Stomach (tissue), 4 donors: ENCODE measurements around the gene MESD.

Experiments used
- POLR2A ChIP-seq, 4 donors: fragments of 450-650 bp; IDR thresholded peaks; one replicate each; pipeline ENCODE4 v1.6.1; 2016; ENCODE audit warnings: antibody characterized with exemption in 4 of 4, control low read depth in 2 of 4, mild to moderate bottlenecking in 1 of 4, moderate library complexity in 1 of 4
- POLR2AphosphoS5 ChIP-seq, 3 donors: sonication (generic); formaldehyde crosslinking; IDR thresholded peaks; one replicate each; pipeline ENCODE4 v1.6.1; 2016; ENCODE audit warnings: antibody characterized with exemption in 3 of 3
- TF ChIP-seq, protein P1 (sequence below), 7 experiments: fragments of 450-650 bp in 4 of 7; fragments of 200-600 bp in 3 of 7; sonication (generic) in 3 of 7; IDR thresholded peaks; one replicate each; pipeline ENCODE4 v1.5.1; 2016 to 2019; ENCODE audit warnings: antibody characterized with exemption in 7 of 7, control low read depth in 2 of 7, mild to moderate bottlenecking in 1 of 7

GRCh38 chr15:80929225-80929624 is 60.4 kb downstream of the MESD start:
- TF ChIP-seq, protein P1, sequence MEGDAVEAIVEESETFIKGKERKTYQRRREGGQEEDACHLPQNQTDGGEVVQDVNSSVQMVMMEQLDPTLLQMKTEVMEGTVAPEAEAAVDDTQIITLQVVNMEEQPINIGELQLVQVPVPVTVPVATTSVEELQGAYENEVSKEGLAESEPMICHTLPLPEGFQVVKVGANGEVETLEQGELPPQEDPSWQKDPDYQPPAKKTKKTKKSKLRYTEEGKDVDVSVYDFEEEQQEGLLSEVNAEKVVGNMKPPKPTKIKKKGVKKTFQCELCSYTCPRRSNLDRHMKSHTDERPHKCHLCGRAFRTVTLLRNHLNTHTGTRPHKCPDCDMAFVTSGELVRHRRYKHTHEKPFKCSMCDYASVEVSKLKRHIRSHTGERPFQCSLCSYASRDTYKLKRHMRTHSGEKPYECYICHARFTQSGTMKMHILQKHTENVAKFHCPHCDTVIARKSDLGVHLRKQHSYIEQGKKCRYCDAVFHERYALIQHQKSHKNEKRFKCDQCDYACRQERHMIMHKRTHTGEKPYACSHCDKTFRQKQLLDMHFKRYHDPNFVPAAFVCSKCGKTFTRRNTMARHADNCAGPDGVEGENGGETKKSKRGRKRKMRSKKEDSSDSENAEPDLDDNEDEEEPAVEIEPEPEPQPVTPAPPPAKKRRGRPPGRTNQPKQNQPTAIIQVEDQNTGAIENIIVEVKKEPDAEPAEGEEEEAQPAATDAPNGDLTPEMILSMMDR (IDR thresholded peaks at IDR 0.05) = no peak
- TF ChIP-seq POLR2A (IDR thresholded peaks at IDR 0.05) = no peak
- TF ChIP-seq POLR2AphosphoS5 (IDR thresholded peaks at IDR 0.05) = no peak
